HS-5 (cell line): ENCODE measurements around the gene TDRD3.
A peak's percentile ranks its signal among the peaks of the same experiment; 100 is the strongest.

Source experiments
- DNase-seq: peaks from one replicate; pipeline ENCODE4 v3.0.0-alpha.2; 2012; ENCODE audit warnings: low read depth

Gene TDRD3

GRCh38 chr13:60454425-60454824 lies 57.4 kb downstream of the TDRD3 start:
- no peak for DNase-seq

- no peak for DNase-seq
Measured at GRCh38 chr13:60463787-60464186, 66.8 kb downstream of the TDRD3 start.

GRCh38 chr13:60467098-60467497 lies 70.1 kb downstream of the TDRD3 start:
- no peak for DNase-seq

- DNase-seq, result no peak
Measured at GRCh38 chr13:60479273-60479672, 82.3 kb downstream of the TDRD3 start.

- no peak for DNase-seq
Measured at GRCh38 chr13:60482012-60482411, 85.0 kb downstream of the TDRD3 start.

GRCh38 chr13:60484865-60485264 lies 87.8 kb downstream of the TDRD3 start:
- no peak for DNase-seq

DNA sequence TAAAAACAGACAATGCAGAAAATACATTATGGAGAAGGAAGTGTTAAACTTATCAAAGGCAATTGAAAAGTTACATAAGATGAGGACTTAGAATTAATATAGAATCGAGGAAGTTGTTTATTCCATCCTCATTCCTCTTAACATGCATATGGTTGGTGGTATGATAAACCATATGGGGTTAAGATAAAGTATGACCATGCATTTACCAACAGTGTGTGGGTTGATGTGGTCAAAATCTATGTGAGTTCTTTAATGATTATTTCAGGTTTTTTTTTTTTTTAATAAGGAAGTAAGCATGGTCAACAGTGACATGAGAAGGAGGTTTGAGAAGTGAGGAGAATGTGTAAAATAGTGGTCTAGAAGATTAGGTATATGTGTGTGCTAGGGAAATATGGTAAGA lies 94.5 kb downstream of the TDRD3 start:
- no peak for DNase-seq

GRCh38 chr13:60492187-60492586 lies 95.2 kb downstream of the TDRD3 start:
- DNase-seq, result no peak

DNA sequence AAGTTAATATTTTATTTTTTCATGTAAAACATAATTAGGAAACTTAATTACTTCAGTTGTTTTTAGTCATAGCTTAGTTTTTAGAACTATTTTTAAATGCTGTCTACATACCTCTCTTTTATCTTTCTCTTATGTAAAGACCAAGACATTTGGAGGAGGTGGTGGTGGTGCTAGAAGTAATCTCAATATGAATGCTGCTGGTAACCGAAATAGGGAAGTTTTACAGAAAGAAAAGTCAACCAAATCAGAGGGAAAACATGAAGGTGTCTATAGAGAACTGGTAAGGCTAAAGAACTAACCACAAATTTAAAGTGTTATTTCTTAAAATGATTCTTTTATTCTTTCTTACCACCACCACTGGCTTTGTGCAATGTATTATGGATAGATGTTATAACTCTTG lies 97.3 kb downstream of the TDRD3 start:
- no peak for DNase-seq

- DNase-seq, result no peak
Measured at GRCh38 chr13:60501236-60501635, 104.2 kb downstream of the TDRD3 start.

DNA sequence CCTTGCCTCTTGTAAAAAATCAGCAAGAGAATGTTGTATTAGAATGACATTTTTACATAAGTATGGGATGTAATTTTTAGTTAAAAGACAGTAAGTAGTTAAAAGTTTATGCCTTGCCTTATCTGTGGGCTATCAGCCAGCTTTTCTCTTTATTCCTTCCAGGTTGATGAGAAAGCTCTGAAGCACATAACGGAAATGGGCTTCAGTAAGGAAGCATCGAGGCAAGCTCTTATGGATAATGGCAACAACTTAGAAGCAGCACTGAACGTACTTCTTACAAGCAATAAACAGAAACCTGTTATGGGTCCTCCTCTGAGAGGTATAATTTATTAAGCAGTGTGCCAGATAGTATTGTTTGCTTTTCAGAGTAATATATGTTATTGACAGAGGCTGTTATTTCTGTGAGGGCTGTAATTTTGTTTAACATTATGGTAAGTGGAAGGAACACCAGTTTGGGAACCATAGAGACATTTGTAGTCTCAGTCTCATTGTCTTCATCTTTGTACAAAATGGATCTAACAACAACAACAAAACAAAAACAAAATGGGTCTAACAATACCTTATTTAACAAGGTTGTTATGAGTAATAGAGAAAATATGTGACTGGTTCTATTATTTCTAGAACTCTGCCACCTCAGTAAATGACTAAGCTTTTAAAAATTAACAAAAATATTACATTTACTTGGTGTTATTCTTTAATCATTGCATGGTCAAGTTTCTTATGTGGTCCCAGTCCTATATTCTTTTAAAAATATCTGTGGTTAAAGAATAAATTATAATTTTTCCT lies 112.8 kb downstream of the TDRD3 start:
- no peak for DNase-seq

GRCh38 chr13:60511637-60512036 lies 114.6 kb downstream of the TDRD3 start:
- DNase-seq, result no peak

DNA sequence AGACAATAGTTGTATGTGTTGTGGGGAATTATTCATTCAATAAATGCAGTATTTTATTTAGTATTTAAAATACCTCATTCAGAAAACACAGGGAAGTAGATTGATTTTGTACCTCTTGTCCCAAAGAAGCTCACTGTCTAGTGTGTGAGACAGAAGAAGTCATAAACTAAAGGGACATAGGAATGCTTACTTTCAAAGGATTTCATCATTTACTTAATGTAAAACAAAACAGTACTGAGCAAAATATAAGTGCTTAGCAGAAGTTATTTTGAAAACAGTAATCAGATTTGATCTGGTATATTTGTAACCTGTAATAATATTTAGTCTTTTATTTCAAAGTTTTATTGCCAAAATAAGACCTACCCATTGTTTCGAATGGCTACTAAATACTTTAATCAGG lies 117.9 kb downstream of the TDRD3 start:
- no peak for DNase-seq

DNA sequence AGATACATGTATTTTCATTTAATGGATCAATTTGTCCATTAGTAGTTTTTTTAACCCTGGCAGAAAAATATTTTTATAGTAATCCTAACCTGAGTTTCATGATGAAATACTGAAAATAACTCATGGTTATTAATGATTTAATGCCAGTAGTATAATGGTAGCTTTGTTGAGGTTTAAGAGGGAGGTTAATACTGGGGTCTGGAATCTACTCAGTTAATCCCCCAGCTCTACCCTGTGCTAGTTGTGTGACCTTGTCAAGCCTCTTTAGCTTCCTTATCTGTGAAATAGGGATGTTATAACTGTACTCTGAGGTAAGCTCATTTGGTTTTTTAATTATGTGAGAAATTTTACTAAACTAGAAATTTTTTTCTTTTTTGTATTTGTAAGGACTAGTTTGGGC lies 122.5 kb downstream of the TDRD3 start:
- DNase-seq, result no peak

GRCh38 chr13:60520902-60521569 lies 124.0 kb downstream of the TDRD3 start:
- no peak for DNase-seq

DNA sequence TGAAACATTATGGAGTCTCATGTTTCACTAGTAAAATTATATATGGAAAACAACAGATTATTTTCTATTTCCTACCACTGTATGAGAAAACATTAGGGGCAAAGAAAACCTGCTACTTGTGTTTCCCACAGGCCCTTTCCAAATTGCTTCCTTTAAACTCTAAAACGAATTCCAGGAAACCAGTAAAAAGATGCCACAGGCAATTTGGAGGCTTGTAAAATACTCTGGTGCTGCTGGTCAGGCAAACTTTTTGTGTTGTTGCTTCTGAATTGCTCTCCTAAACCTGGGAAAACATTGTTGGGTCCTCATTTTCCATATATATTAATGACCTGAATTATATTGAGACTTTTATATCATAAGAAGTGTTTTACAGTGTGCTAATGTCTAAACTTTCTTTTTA lies 141.5 kb downstream of the TDRD3 start:
- DNase-seq, result no peak

DNA sequence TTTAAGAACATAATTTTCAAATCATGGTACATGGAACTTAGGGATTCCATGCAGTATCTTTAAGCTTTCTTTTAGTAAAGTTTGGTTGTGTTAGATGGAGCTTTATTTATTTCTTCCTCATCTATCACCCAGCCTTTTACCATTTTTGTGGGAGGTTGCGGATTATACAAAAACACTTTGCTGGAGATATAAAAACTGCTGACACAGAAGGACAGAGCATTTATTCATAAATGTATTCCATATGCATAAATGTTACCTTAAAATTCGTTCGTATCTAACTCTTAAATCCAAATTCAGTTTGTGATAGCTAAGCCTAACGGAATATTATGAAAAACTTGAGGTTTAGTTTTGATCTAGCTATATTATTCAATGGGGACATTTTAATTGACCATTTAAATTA lies 143.3 kb downstream of the TDRD3 start:
- no peak for DNase-seq

DNA sequence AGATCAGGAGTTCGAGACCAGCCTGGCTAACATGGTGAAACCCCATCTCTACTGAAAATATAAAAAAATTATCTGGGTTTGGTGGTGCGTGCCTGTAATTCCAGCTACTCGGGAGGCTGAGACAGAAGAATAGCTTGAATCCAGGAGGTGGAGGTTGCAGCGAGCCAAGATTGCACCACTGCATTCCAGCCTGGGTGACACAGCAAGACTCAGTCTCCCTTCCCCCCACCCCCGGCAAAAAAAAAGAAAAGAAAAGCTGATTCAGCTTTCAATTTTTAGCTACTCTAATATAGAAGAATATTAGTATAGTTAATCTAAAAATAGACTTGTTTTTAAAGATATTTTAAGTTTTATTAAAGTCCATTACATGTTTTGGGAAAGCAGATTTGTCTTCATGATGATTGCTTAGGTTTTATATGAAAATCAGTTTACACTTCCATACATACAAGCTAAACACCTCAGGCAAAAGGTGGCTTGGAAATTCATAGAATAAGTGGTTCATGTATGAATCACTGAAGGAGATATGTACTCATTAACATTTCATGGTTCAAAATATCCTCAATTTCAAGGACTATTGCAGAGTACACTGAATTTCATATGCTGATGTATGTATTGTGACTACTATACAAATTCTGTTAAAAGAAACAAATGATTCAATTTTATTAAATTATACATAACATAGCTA lies 165.2 kb downstream of the TDRD3 start:
- DNase-seq, result no peak

DNA sequence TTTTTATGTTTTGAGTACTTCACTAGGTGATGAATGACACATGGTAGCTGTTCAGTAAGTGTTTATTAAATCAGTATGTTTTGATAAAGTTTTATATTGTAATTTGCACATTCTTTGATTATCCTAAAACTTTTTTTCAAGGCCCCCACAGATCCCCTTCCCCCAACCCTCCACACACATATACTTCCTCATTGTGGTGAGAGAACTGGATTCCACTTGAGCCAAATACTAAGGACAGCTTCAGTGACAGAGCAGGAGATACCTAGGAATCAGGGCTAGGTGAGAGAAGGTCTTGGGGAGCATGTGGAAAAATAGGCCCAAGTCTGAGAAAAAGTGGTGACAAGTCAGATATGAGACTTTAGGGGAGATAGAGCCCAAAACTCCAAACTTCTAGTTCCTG lies 174.6 kb downstream of the TDRD3 start:
- DNase-seq, result no peak

GRCh38 chr13:60572003-60572798 lies 175.2 kb downstream of the TDRD3 start:
- DNase-seq, result peak; percentile 33

GRCh38 chr13:60572855-60573254 lies 175.8 kb downstream of the TDRD3 start:
- no peak for DNase-seq

- no peak for DNase-seq
Measured at GRCh38 chr13:60574735-60575134, 177.7 kb downstream of the TDRD3 start.
